Right ventricle myocardium superior (tissue), 1 donor: Measurements from ENCODE around the gene ARHGAP24. TPM values are rescaled to one million over a fixed set of nuclear protein-coding genes. Genes with fewer than 3 reads are reported as not detected.
A peak's percentile ranks its signal among the peaks of the same experiment; 100 is the strongest.
"Not testable (repeated sequence)": the region's sequence is repeated elsewhere in the genome, so short reads cannot be mapped to it uniquely, and the experiment has no call there.

Source experiments
- ATAC-seq: fragments of 200-7000 bp; cut with Tn5 transposase; one replicate; pipeline ENCODE4 v1.9.1; 2020; ENCODE audit warnings: mild to moderate bottlenecking; ENCODE audit not compliant: poor library complexity
- DNase-seq: peaks from one replicate; pipeline ENCODE4 v3.0.0-alpha.2; 2020
- intact Hi-C: fragments of 100-400 bp; cut with DNase I; formaldehyde crosslinking; loops from one replicate; pipeline ENCODE4 v1.11.2; 2022
- total RNA-seq: library from RNA; stranded (reverse); fragmentation: NEBNext Ultra II Directional; extraction: Animal tissue kit (Norgen Biotek cat#: 25700); gene quantifications from one replicate; pipeline ENCODE4 v1.2.1, GENCODE V29; 2021
- donor health status: DM: no; HTN: yes; CAD: no; lungs with severe emphysema.

The ARHGAP24 gene
- total RNA-seq, 1 donor from 2014 or later: 11.1 TPM

- intact Hi-C loops: no loop called here
- ATAC-seq (no peak), DNase-seq (no peak)
Observed at GRCh38 chr4:85884251-85884650, 409.3 kb downstream of the ARHGAP24 start.

DNA sequence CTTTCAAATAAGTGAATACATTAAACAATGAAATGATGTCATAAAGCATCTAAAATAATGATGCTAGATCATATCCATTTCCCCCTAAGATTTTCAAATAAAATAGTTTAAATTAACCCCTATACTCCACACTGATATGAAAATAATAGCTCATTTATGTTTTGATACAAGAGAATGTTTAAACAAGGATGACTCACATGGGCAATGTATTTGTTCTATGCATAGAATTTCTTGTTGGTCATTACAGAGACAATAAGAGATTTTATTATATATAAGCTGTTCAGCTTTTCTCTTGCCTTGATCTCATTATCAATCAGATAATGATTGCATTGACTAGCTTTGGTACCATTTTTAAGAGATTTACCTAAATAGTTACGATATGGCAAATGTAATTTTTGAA is 411.7 kb downstream of the ARHGAP24 start:
- ATAC-seq (no peak), DNase-seq (no peak)
- intact Hi-C loops: no loop called here

DNA sequence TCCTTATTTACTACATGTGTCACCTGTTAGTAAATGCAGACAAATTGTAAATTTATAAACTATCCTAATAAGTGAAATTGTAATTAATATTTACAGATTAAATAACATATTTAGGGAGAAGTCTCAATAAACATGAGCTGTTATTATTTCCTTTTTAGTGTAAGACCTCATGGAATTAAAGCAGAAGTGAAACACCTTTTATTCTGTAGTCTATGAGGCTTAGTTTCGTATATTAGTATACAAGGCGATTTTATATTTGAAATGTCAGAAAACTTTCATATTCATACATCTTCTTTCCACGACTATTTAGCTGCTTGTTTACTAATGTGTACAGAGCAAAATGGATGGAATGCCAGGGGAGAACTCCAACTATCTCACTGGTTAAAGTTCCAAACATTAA is 414.4 kb downstream of the ARHGAP24 start:
- intact Hi-C loops: no loop called here
- DNase-seq (no peak), ATAC-seq (no peak)

- intact Hi-C loops: no loop called here
- ATAC-seq (no peak), DNase-seq (no peak)
Observed at GRCh38 chr4:85895755-85896154, 420.8 kb downstream of the ARHGAP24 start.

DNA sequence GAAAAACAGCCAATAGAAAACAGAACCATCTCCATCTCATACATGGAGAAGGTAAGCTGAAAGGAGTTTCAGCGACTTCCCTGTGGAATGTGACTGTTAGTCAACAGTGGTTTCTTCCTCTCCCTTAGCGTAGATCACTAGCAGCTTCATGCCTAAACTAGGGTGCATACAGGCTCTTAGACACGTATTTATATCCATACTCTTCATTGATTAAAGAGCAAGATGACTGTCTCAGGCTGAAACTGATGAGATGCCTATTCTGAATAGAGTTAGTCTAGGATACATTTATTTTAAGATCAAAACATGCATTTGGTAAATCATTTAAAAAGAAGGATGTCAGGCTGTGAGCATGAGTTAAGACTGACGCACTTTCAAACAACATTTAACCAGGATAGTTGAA is 423.3 kb downstream of the ARHGAP24 start:
- intact Hi-C loops: no loop called here
- ATAC-seq: no peak

DNA sequence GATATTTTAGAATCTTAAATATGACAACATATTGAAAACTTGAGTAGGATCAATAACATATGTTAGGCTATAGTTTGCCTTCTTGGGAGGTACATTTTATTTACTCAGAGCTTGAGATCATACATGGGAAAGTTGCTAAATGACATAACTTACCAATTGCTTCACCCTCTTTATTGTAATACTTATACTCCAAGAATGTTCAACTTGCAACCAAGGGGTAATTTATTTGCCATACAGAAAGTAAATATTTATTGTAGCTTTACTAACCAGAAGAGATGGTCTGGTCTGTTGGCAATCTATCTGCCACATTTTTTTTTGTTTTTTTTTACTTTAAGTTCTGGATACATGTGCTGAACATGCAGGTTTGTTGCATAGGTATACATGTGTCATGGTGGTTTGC is 426.6 kb downstream of the ARHGAP24 start:
- DNase-seq (no peak), ATAC-seq (no peak)
- intact Hi-C loops: no loop called here

More for the DNA sequence above, 423.3 kb downstream of the ARHGAP24 start:
- no peak for DNase-seq

- intact Hi-C loops, ATAC-seq: not testable (repeated sequence)
Observed at GRCh38 chr4:85902647-85903046, 427.7 kb downstream of the ARHGAP24 start.

GRCh38 chr4:85905761-85906160 is 430.8 kb downstream of the ARHGAP24 start:
- intact Hi-C loops: no loop called here
- ATAC-seq (no peak), DNase-seq (no peak)

More at GRCh38 chr4:85902647-85903046, 427.7 kb downstream of the ARHGAP24 start:
- not testable (repeated sequence) for DNase-seq

DNA sequence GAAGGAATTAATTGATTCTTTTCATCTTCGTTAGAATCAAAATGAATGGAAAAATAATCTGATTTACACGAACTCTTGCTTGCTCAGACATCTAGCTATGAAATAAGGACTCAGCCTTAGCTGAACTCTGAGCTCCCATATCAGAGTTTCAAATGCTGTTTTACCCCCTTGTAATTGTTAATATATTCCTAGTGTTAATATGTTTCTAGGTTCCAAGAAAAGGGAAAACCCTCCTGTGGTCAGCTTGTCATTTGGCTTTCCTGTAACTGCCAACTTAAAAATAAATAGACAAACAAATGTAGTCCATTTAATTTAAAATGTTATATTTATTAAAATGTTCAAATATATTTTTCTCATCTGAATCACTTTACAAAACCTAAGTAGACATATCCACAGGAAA is 432.1 kb downstream of the ARHGAP24 start:
- DNase-seq: no peak
- no peak for ATAC-seq
- intact Hi-C loops: no loop called here

DNA sequence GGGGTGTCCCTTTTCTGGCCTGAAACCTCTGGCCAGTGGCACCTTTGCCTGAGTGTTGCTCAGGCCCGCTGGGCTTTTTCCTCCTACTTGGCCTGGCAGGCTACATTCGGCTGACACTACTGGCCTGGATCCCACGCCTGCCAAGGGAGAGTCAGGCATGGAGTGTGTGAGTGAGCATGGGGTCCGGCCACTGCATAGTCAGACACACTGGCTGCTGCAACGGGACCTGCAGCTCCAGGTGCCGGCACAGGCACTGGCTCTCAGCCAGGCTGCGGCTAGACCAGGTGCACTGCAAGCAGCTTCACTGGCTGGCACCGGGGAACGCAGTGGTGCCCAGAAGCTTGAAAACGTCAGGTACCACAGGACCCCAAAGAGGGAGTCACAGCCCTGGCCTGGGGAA is 434.9 kb downstream of the ARHGAP24 start:
- intact Hi-C loops: no loop called here
- ATAC-seq (peak; percentile 74), DNase-seq (peak; percentile 49)

- DNase-seq (no peak), ATAC-seq (no peak)
- intact Hi-C loops: no loop called here
Observed at GRCh38 chr4:85910985-85911384, 436.0 kb downstream of the ARHGAP24 start.

GRCh38 chr4:85913931-85914694 is 439.2 kb downstream of the ARHGAP24 start:
- no peak for ATAC-seq
- intact Hi-C loops: no loop called here
- no peak for DNase-seq

DNA sequence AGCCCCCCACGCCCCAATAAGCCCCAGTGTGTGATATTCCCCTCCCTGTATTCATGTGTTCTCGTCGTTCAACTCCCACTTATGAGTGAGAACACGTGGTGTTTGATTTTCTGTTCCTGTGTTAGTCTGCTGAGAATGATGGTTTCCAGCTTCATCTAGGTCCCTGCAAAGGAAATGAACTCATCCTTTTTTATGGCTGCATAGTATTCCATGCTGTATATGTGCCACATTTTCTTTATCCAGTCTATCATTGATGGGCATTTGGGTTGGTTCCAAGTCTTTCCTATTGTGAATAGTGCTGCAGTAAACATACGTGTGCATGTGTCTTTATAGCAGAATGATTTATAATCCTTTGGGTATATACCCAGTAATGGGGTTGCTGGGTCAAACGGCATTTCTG is 440.6 kb downstream of the ARHGAP24 start:
- ATAC-seq, DNase-seq, intact Hi-C loops: not testable (repeated sequence)

DNA sequence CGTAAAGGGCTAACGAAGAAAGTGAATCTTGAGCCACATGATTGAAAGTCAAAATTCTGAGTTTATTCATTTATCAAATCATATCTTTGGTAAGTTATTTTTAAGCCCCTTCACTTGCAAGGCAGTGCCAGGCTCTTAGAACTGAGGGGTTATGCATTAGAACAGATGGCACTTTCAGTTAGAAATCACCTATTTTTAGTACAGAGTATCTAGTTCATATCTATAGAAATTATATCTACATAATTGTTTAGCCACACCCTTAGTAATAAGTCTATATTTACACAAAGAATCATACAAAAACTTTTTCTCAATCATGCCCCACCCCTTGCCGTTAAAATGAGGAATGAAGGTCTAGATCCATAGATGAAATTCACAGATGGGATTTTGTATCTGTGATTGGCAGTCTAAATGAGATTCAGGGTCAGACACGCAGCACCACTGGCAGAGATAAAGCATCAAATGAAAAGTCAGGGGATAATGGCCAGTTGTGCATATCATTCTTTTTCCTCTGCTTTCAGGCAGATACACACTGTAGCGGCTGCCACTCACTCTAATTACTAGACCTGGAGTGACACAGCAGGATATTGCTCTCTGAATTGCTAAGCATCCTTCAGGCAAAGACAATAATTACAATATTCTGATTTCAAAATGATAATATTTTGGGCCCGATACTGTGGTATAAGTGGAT is 444.4 kb downstream of the ARHGAP24 start:
- ATAC-seq: no peak
- intact Hi-C loops: no loop called here
- DNase-seq: no peak

- DNase-seq (no peak), ATAC-seq (no peak)
- intact Hi-C loops: no loop called here
Observed at GRCh38 chr4:85925071-85925470, 450.1 kb downstream of the ARHGAP24 start.

GRCh38 chr4:85928775-85929591 is 454.0 kb downstream of the ARHGAP24 start:
- intact Hi-C loops: no loop called here
- ATAC-seq (peak; percentile 36), DNase-seq (no peak)

DNA sequence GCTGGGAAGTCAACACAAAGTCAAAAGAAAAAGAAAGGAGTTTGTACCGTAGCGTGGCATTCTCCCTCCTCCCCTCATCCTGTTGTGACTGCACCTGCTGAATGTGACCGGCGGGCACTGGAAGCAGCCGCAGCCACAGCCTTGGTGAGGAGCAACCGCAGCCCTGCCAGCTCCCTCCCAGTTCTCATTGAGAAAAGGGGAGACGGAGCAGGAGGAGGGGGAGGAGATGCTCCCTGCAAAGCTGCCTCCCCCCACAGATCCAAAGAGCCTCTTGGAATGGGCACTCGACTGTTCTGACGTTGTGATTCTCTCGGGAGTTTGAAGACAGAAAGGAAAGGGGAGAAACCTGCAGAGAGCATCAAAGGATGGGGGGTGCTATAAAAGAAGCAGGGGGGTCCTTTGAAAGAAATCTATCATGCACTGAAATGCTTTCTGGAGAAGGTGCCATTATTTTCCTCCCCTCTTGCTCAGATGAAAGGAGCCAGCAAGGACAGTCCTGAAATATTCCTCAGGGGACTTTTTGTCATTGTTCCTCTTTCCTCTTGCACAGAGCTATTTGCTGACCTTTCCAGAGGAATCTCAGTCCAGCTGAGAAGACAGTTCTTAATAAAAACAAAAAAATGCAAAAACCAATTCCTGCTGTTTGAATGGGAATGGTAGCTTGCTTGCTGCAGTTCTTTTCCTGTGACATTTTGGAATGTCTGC is 455.2 kb downstream of the ARHGAP24 start:
- DNase-seq: no peak
- ATAC-seq: peak; percentile 58
- intact Hi-C loops: no loop called here

GRCh38 chr4:85932500-85933290 is 457.7 kb downstream of the ARHGAP24 start:
- DNase-seq: no peak
- intact Hi-C loops: no loop called here
- ATAC-seq: no peak
